ENCODE data around the gene DOCK2. TPM values are rescaled to one million over a fixed set of nuclear protein-coding genes. Genes with fewer than 3 reads are reported as not detected.
A peak's percentile ranks its signal among the peaks of the same experiment; 100 is the strongest.

The DOCK2 gene
- total RNA-seq, 1 experiment from 2014 or later = 4.6 TPM

DNA sequence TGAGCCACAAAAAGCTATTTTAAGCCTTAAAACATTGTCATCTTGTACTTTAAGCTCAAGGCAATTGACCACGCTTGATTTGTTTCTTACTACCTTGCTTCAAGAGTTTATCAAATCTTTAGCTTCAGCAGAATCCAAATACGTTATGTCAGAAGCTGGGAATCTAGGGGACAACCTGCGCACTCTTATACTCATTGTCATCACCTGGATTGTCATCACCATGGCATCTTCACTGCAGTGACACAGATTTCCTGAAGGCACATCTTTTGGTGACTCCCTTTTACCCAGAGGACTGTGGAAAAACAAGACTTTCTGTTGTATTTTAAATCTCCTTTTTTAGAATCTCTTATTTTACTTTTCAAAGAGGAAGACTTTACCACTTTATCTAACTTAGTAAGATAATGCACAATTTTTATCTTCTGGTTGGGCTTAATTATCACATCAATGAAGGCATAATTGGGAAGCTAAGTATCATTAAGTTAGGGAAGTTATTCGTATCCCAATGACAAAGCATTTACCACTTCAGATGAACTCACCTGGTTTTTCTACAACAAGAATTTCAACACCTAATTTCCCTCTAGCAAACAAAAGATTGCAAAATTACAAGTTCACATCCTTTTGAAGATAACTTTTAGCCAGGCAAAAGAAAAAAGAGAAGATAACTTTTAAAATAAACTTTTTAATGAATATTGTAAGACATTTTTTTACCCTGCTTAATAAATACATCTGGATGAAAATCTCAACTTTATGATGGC, 162.0 kb downstream of the DOCK2 start:
- H3K9me3 Mint-ChIP-seq = no peaks in the 10 kb centered on the region
- H3K36me3 Mint-ChIP-seq = no peaks in the 10 kb centered on the region
- TF ChIP-seq, protein P1, sequence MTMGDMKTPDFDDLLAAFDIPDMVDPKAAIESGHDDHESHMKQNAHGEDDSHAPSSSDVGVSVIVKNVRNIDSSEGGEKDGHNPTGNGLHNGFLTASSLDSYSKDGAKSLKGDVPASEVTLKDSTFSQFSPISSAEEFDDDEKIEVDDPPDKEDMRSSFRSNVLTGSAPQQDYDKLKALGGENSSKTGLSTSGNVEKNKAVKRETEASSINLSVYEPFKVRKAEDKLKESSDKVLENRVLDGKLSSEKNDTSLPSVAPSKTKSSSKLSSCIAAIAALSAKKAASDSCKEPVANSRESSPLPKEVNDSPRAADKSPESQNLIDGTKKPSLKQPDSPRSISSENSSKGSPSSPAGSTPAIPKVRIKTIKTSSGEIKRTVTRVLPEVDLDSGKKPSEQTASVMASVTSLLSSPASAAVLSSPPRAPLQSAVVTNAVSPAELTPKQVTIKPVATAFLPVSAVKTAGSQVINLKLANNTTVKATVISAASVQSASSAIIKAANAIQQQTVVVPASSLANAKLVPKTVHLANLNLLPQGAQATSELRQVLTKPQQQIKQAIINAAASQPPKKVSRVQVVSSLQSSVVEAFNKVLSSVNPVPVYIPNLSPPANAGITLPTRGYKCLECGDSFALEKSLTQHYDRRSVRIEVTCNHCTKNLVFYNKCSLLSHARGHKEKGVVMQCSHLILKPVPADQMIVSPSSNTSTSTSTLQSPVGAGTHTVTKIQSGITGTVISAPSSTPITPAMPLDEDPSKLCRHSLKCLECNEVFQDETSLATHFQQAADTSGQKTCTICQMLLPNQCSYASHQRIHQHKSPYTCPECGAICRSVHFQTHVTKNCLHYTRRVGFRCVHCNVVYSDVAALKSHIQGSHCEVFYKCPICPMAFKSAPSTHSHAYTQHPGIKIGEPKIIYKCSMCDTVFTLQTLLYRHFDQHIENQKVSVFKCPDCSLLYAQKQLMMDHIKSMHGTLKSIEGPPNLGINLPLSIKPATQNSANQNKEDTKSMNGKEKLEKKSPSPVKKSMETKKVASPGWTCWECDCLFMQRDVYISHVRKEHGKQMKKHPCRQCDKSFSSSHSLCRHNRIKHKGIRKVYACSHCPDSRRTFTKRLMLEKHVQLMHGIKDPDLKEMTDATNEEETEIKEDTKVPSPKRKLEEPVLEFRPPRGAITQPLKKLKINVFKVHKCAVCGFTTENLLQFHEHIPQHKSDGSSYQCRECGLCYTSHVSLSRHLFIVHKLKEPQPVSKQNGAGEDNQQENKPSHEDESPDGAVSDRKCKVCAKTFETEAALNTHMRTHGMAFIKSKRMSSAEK (CRISPR knock-in tag; IDR thresholded peaks at IDR 0.05; ENCODE audit: borderline replicate concordance) = no peak
- TF ChIP-seq FOXK1 (CRISPR knock-in tag; IDR thresholded peaks at IDR 0.05) = no peak
- TF ChIP-seq KAT7 (CRISPR knock-in tag; IDR thresholded peaks at IDR 0.05; ENCODE audit: borderline replicate concordance) = no peak
- TF ChIP-seq ELF4 (CRISPR knock-in tag; IDR thresholded peaks at IDR 0.05; ENCODE audit: low read depth) = no peak
- TF ChIP-seq FOXJ3 (CRISPR knock-in tag; IDR thresholded peaks at IDR 0.05; ENCODE audit: borderline replicate concordance) = no peak
- TF ChIP-seq SP1 (CRISPR knock-in tag; conservative IDR thresholded peaks at IDR 0.05) = no peak
- TF ChIP-seq, protein P2, sequence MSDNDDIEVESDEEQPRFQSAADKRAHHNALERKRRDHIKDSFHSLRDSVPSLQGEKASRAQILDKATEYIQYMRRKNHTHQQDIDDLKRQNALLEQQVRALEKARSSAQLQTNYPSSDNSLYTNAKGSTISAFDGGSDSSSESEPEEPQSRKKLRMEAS (CRISPR knock-in tag; IDR thresholded peaks at IDR 0.05) = no peak
- no peak for TF ChIP-seq CBFB (CRISPR knock-in tag; IDR thresholded peaks at IDR 0.05; ENCODE audit: low read depth)
- TF ChIP-seq, protein P3, sequence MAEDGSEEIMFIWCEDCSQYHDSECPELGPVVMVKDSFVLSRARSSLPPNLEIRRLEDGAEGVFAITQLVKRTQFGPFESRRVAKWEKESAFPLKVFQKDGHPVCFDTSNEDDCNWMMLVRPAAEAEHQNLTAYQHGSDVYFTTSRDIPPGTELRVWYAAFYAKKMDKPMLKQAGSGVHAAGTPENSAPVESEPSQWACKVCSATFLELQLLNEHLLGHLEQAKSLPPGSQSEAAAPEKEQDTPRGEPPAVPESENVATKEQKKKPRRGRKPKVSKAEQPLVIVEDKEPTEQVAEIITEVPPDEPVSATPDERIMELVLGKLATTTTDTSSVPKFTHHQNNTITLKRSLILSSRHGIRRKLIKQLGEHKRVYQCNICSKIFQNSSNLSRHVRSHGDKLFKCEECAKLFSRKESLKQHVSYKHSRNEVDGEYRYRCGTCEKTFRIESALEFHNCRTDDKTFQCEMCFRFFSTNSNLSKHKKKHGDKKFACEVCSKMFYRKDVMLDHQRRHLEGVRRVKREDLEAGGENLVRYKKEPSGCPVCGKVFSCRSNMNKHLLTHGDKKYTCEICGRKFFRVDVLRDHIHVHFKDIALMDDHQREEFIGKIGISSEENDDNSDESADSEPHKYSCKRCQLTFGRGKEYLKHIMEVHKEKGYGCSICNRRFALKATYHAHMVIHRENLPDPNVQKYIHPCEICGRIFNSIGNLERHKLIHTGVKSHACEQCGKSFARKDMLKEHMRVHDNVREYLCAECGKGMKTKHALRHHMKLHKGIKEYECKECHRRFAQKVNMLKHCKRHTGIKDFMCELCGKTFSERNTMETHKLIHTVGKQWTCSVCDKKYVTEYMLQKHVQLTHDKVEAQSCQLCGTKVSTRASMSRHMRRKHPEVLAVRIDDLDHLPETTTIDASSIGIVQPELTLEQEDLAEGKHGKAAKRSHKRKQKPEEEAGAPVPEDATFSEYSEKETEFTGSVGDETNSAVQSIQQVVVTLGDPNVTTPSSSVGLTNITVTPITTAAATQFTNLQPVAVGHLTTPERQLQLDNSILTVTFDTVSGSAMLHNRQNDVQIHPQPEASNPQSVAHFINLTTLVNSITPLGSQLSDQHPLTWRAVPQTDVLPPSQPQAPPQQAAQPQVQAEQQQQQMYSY (CRISPR knock-in tag; IDR thresholded peaks at IDR 0.05) = no peak
- no peak for TF ChIP-seq ZBTB21 (CRISPR knock-in tag; IDR thresholded peaks at IDR 0.05; ENCODE audit: borderline replicate concordance)
- no peak for TF ChIP-seq JUN (CRISPR knock-in tag; IDR thresholded peaks at IDR 0.05)
- TF ChIP-seq, protein P4, sequence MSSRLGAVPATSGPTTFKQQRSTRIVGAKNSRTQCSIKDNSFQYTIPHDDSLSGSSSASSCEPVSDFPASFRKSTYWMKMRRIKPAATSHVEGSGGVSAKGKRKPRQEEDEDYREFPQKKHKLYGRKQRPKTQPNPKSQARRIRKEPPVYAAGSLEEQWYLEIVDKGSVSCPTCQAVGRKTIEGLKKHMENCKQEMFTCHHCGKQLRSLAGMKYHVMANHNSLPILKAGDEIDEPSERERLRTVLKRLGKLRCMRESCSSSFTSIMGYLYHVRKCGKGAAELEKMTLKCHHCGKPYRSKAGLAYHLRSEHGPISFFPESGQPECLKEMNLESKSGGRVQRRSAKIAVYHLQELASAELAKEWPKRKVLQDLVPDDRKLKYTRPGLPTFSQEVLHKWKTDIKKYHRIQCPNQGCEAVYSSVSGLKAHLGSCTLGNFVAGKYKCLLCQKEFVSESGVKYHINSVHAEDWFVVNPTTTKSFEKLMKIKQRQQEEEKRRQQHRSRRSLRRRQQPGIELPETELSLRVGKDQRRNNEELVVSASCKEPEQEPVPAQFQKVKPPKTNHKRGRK (CRISPR knock-in tag; IDR thresholded peaks at IDR 0.05; ENCODE audit: borderline replicate concordance) = no peak
- TF ChIP-seq TEAD1 (CRISPR knock-in tag; IDR thresholded peaks at IDR 0.05) = no peak
- TF ChIP-seq EMX1 (CRISPR knock-in tag; IDR thresholded peaks at IDR 0.05) = no peak
- TF ChIP-seq, protein P5, sequence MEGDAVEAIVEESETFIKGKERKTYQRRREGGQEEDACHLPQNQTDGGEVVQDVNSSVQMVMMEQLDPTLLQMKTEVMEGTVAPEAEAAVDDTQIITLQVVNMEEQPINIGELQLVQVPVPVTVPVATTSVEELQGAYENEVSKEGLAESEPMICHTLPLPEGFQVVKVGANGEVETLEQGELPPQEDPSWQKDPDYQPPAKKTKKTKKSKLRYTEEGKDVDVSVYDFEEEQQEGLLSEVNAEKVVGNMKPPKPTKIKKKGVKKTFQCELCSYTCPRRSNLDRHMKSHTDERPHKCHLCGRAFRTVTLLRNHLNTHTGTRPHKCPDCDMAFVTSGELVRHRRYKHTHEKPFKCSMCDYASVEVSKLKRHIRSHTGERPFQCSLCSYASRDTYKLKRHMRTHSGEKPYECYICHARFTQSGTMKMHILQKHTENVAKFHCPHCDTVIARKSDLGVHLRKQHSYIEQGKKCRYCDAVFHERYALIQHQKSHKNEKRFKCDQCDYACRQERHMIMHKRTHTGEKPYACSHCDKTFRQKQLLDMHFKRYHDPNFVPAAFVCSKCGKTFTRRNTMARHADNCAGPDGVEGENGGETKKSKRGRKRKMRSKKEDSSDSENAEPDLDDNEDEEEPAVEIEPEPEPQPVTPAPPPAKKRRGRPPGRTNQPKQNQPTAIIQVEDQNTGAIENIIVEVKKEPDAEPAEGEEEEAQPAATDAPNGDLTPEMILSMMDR (IDR thresholded peaks at IDR 0.05) = no peak
- TF ChIP-seq, protein P6, sequence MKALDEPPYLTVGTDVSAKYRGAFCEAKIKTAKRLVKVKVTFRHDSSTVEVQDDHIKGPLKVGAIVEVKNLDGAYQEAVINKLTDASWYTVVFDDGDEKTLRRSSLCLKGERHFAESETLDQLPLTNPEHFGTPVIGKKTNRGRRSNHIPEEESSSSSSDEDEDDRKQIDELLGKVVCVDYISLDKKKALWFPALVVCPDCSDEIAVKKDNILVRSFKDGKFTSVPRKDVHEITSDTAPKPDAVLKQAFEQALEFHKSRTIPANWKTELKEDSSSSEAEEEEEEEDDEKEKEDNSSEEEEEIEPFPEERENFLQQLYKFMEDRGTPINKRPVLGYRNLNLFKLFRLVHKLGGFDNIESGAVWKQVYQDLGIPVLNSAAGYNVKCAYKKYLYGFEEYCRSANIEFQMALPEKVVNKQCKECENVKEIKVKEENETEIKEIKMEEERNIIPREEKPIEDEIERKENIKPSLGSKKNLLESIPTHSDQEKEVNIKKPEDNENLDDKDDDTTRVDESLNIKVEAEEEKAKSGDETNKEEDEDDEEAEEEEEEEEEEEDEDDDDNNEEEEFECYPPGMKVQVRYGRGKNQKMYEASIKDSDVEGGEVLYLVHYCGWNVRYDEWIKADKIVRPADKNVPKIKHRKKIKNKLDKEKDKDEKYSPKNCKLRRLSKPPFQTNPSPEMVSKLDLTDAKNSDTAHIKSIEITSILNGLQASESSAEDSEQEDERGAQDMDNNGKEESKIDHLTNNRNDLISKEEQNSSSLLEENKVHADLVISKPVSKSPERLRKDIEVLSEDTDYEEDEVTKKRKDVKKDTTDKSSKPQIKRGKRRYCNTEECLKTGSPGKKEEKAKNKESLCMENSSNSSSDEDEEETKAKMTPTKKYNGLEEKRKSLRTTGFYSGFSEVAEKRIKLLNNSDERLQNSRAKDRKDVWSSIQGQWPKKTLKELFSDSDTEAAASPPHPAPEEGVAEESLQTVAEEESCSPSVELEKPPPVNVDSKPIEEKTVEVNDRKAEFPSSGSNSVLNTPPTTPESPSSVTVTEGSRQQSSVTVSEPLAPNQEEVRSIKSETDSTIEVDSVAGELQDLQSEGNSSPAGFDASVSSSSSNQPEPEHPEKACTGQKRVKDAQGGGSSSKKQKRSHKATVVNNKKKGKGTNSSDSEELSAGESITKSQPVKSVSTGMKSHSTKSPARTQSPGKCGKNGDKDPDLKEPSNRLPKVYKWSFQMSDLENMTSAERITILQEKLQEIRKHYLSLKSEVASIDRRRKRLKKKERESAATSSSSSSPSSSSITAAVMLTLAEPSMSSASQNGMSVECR (CRISPR knock-in tag; IDR thresholded peaks at IDR 0.05; ENCODE audit: borderline replicate concordance) = no peak
- TF ChIP-seq, protein P7, sequence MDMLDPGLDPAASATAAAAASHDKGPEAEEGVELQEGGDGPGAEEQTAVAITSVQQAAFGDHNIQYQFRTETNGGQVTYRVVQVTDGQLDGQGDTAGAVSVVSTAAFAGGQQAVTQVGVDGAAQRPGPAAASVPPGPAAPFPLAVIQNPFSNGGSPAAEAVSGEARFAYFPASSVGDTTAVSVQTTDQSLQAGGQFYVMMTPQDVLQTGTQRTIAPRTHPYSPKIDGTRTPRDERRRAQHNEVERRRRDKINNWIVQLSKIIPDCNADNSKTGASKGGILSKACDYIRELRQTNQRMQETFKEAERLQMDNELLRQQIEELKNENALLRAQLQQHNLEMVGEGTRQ (CRISPR knock-in tag; IDR thresholded peaks at IDR 0.05) = no peak
- TF ChIP-seq, protein P8, sequence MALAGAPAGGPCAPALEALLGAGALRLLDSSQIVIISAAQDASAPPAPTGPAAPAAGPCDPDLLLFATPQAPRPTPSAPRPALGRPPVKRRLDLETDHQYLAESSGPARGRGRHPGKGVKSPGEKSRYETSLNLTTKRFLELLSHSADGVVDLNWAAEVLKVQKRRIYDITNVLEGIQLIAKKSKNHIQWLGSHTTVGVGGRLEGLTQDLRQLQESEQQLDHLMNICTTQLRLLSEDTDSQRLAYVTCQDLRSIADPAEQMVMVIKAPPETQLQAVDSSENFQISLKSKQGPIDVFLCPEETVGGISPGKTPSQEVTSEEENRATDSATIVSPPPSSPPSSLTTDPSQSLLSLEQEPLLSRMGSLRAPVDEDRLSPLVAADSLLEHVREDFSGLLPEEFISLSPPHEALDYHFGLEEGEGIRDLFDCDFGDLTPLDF (CRISPR knock-in tag; IDR thresholded peaks at IDR 0.05) = no peak
- ChIA-PET POLR2A (interaction anchor here (0.9 kb wide), 1 partner anchor 75 kb away, joined by 3 read pairs; no protein-coding TSS in a partner anchor), CTCF (interaction anchor here (0.8 to 3.0 kb wide), 3 partner anchors 13 to 181 kb away, joined by 3 to 18 read pairs (median 6); partner anchors contain the start of gene INSYN2B)
- peak overlapping the region; percentile 13; the same call in 1 of the 2 replicates for H3K27ac Mint-ChIP-seq
- DNase-seq (ENCODE audit: low spot score) = no peak
- peaks cover 5% of the 10 kb centered on the region for H3K27me3 Mint-ChIP-seq (ENCODE audit: low read depth)
- ATAC-seq = no peak
- H3K4me1 Mint-ChIP-seq = peaks cover 36% of the 10 kb centered on the region
- H3K4me3 Mint-ChIP-seq = no peak overlapping the region

All from WTC11 (cell line).